Measurements from ENCODE around the gene DHRS7C. TPM values are rescaled to one million over a fixed set of nuclear protein-coding genes. Genes with fewer than 3 reads are reported as not detected.

The DHRS7C gene
- total RNA-seq, 2 donors from 2014 or later: not detected

DNA sequence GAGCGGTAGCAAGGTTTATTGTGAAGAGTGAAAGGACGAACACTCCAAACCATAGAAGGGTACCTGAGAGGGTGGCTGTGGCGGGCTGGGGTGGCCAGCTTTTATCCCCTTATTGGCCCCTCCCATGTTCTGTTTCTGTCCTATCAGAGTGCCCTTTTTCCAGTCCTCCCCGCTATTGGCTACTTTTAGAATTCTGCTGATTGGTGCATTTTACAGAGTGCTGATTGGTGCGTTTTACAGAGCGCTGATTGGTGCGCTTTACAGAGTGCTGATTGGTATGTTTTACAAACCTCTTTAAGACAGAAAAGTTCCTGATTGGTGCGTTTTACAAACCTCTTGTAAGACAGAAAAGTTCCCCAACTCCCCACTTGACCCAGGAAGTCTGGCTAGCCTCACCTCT is 18.0 kb upstream of the DHRS7C start:
- Histone ChIP-seq H3K4me1 (ENCODE audit: control insufficient read depth in 1 of 2, low read depth in 2 of 2) (no peaks in the 10 kb centered on the region), H3K9me3 (no peaks in the 10 kb centered on the region), H3K27me3 (replicated peaks; ENCODE audit: insufficient read depth) (no peaks in the 10 kb centered on the region), H3K27ac (no peak overlapping the region), H3K4me3 (no peak overlapping the region), H3K36me3 (no peaks in the 10 kb centered on the region)
- DNase-seq (ENCODE audit: low spot score) (no peak), ATAC-seq (ENCODE audit: insufficient number of reproducible peaks, low FRiP score, low read depth) (no peak)
- TF ChIP-seq CTCF (IDR thresholded peaks at IDR 0.05): no peak

DNA sequence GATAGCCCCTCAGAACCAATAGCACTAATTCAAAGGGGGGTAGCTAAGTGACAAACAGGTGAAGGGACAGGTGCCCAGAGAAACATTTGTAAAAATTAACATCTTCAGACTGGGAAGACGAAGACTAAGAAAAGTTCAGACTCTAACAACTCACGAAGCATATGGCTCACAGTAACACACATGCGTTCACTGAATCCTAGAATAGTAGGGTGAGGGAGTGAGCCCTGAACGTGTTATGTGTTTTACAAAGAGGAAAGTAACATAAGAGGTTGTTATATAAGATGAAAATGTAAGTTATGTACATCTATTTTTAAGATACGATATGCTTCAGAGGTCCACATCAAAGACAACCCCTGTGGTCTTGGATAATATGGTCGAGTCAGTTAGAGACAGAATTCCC is 15.3 kb upstream of the DHRS7C start:
- H3K9me3 ChIP-seq: no peaks in the 10 kb centered on the region
- no peak overlapping the region for H3K27ac ChIP-seq
- no peak for TF ChIP-seq CTCF (IDR thresholded peaks at IDR 0.05)
- H3K36me3 ChIP-seq: no peaks in the 10 kb centered on the region
- ATAC-seq (ENCODE audit: insufficient number of reproducible peaks, low FRiP score, low read depth) (no peak), DNase-seq (ENCODE audit: low spot score) (no peak)
- no peaks in the 10 kb centered on the region for H3K27me3 ChIP-seq (replicated peaks; ENCODE audit: insufficient read depth)
- no peak overlapping the region for H3K4me3 ChIP-seq
- no peaks in the 10 kb centered on the region for H3K4me1 ChIP-seq (ENCODE audit: control insufficient read depth in 1 of 2, low read depth in 2 of 2)

DNA sequence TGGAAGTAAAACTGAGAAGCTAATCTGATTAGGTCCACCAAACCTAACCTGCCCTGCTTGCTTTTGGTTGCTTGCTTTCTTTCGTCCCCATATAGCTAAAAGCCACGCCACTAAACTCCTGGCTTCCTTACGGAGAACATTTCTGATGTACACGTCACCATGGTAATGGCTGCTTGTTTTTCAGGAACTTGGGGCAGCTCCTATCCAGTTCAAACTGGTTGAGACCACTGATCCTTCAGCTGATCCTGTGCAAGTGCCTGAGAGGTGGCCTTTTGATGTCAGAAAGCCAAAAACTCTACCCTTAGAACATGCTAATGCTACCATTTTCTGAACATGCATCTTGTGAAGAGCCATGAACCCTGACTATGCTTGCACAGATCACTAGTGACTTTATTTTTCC is 14.4 kb upstream of the DHRS7C start:
- no peak overlapping the region for H3K4me3 ChIP-seq
- ATAC-seq (ENCODE audit: insufficient number of reproducible peaks, low FRiP score, low read depth): no peak
- H3K4me1 ChIP-seq (ENCODE audit: control insufficient read depth in 1 of 2, low read depth in 2 of 2): no peaks in the 10 kb centered on the region
- no peak for DNase-seq (ENCODE audit: low spot score)
- H3K27me3 ChIP-seq (replicated peaks; ENCODE audit: insufficient read depth): no peaks in the 10 kb centered on the region
- H3K9me3 ChIP-seq: no peaks in the 10 kb centered on the region
- TF ChIP-seq CTCF (IDR thresholded peaks at IDR 0.05): no peak
- H3K27ac ChIP-seq: no peak overlapping the region
- no peaks in the 10 kb centered on the region for H3K36me3 ChIP-seq

GRCh38 chr17:9802697-9803096 is 11.3 kb upstream of the DHRS7C start:
- no peak for DNase-seq (ENCODE audit: low spot score)
- H3K27ac ChIP-seq: no peak overlapping the region
- no peaks in the 10 kb centered on the region for H3K9me3 ChIP-seq
- TF ChIP-seq CTCF (IDR thresholded peaks at IDR 0.05): no peak
- H3K36me3 ChIP-seq: no peaks in the 10 kb centered on the region
- no peak for ATAC-seq (ENCODE audit: insufficient number of reproducible peaks, low FRiP score, low read depth)
- H3K4me1 ChIP-seq (ENCODE audit: control insufficient read depth in 1 of 2, low read depth in 2 of 2): no peaks in the 10 kb centered on the region
- H3K27me3 ChIP-seq (replicated peaks; ENCODE audit: insufficient read depth): no peaks in the 10 kb centered on the region
- H3K4me3 ChIP-seq: no peak overlapping the region

GRCh38 chr17:9802294-9802693 is 10.9 kb upstream of the DHRS7C start:
- DNase-seq (ENCODE audit: low spot score) (no peak), ATAC-seq (ENCODE audit: insufficient number of reproducible peaks, low FRiP score, low read depth) (no peak)
- H3K4me1 ChIP-seq (ENCODE audit: control insufficient read depth in 1 of 2, low read depth in 2 of 2): no peaks in the 10 kb centered on the region
- H3K27ac ChIP-seq: no peak overlapping the region
- H3K9me3 ChIP-seq: no peaks in the 10 kb centered on the region
- TF ChIP-seq CTCF (IDR thresholded peaks at IDR 0.05): no peak
- no peaks in the 10 kb centered on the region for H3K36me3 ChIP-seq
- no peaks in the 10 kb centered on the region for H3K27me3 ChIP-seq (replicated peaks; ENCODE audit: insufficient read depth)
- no peak overlapping the region for H3K4me3 ChIP-seq
